GM21723 (cell line): ENCODE data around the gene TCF23.
"Not testable (repeated sequence)": the region's sequence is repeated elsewhere in the genome, so short reads cannot be mapped to it uniquely, and the experiment has no call there.

Experiments
- ATAC-seq: cut with Tn5 transposase; IDR thresholded peaks from one replicate; pipeline ENCODE4 v1.9.1; 2021; ENCODE audit warnings: mild to moderate bottlenecking, moderate library complexity; ENCODE audit not compliant: unreplicated experiment

Gene TCF23

GRCh38 chr2:27148801-27149439, at the start of gene TCF23:
Gene TCF23 (plus strand): TSS chr2:27149004. CDS start chr2:27149134, 130 bp downstream.
- ATAC-seq: no peak

- ATAC-seq: no peak
These were observed 49.4 kb upstream of the TCF23 start for GRCh38 chr2:27099334-27099955.

GRCh38 chr2:27100036-27100435, 48.8 kb upstream of the TCF23 start:
- no peak for ATAC-seq

- no peak for ATAC-seq
These were observed 46.5 kb upstream of the TCF23 start for GRCh38 chr2:27102329-27102728.

- ATAC-seq: no peak
These were observed 42.8 kb upstream of the TCF23 start for GRCh38 chr2:27105981-27106380.

- no peak for ATAC-seq
These were observed 40.6 kb upstream of the TCF23 start for GRCh38 chr2:27108221-27108620.

GRCh38 chr2:27109083-27109482, 39.7 kb upstream of the TCF23 start:
- ATAC-seq: no peak

GRCh38 chr2:27110603-27111352, 38.0 kb upstream of the TCF23 start:
- not testable (repeated sequence) for ATAC-seq

- ATAC-seq: not testable (repeated sequence)
These were observed 37.3 kb upstream of the TCF23 start for GRCh38 chr2:27111392-27112078.

- no peak for ATAC-seq
These were observed 33.3 kb upstream of the TCF23 start for GRCh38 chr2:27115519-27115918.

- no peak for ATAC-seq
These were observed 30.7 kb upstream of the TCF23 start for GRCh38 chr2:27117995-27118524.

- ATAC-seq: no peak
These were observed 30.1 kb upstream of the TCF23 start, which contains the start of gene CGREF1 for GRCh38 chr2:27118525-27119329. Gene CGREF1 (minus strand): TSS chr2:27119128. CDS start chr2:27104366, 14,762 bp downstream.

- ATAC-seq: not testable (repeated sequence)
These were observed 29.5 kb upstream of the TCF23 start for GRCh38 chr2:27119330-27119670.

- ATAC-seq: no peak
These were observed 26.9 kb upstream of the TCF23 start for GRCh38 chr2:27121906-27122305.

- ATAC-seq: no peak
These were observed 26.0 kb upstream of the TCF23 start for GRCh38 chr2:27122791-27123190.

GRCh38 chr2:27123302-27124150, 25.3 kb upstream of the TCF23 start, which contains the start of gene ABHD1:
Gene ABHD1 (plus strand): TSS chr2:27123815. CDS start chr2:27123949, 134 bp downstream.
- ATAC-seq: peak; percentile 78

- ATAC-seq: no peak
These were observed 23.7 kb upstream of the TCF23 start for GRCh38 chr2:27125104-27125503.

GRCh38 chr2:27126252-27126710, 22.5 kb upstream of the TCF23 start:
- no peak for ATAC-seq
